Lower leg skin (tissue), 3 donors: ENCODE results near the gene ARIH1.

ENCODE experiments used
- CTCF ChIP-seq, 3 donors: fragments of 450-650 bp; IDR thresholded peaks; one replicate each; pipeline ENCODE4 v1.5.1; 2016; ENCODE audit warnings: antibody characterized with exemption in 3 of 3, mild to moderate bottlenecking in 3 of 3, moderate library complexity in 2 of 3
- POLR2A ChIP-seq, 2 donors: fragments of 450-650 bp; IDR thresholded peaks; one replicate each; pipeline ENCODE4 v1.6.1; 2016 to 2017; ENCODE audit warnings: antibody characterized with exemption in 2 of 2, mild to moderate bottlenecking in 1 of 2, moderate library complexity in 1 of 2

GRCh38 chr15:72460402-72460801 is 13.7 kb upstream of the ARIH1 start:
- TF ChIP-seq CTCF (IDR thresholded peaks at IDR 0.05) (no peak), POLR2A (IDR thresholded peaks at IDR 0.05) (no peak)
